GM19238 (cell line): ENCODE measurements around the gene SLAMF9.
"Not testable (repeated sequence)": the region's sequence is repeated elsewhere in the genome, so short reads cannot be mapped to it uniquely, and the experiment has no call there.

ENCODE experiments used
- DNase-seq: peaks from one replicate; pipeline ENCODE4 v3.0.0; 2011; ENCODE audit warnings: low spot score; ENCODE audit not compliant: insufficient read length

Gene SLAMF9

GRCh38 chr1:159921700-159922504 lies 32.1 kb downstream of the SLAMF9 start:
- no peak for DNase-seq

DNA sequence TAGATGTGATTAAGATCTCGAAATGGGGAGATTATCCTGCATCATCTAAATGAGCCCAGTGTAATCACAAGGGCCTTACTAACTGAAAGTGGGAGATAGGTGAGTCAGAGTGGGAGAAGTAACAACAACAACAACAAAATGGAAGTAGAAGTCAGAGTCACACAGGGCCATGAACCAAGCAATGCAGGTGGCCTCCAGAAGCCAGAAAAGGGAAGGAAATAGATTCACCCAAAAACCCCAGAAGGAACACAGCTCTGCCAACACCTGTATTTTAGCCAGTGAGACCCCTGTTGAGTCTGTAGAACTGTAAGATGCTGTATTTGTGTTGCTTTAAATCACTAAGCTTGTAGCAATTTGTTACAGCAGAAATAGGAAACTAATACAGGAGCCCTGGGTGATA lies 32.8 kb downstream of the SLAMF9 start:
- DNase-seq: peak; percentile 47

DNA sequence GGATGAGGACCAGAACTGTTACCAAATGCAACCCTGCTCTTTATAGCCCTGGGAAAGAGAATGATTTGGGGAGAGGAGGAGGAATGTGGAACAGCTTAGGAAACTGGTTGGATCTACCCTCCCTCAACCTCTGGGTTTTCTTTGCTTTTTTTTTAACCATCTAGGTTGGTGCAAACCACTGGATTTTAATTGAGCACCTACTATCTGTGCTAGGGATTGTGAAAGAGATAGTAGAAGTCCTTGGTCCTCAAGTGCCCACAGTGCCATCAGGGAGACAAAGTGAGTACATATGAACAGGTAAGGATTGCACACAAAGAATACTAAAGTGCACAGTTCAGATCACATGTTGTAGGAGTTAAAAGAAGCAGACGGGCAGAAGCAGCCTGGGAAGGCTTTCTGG lies 33.4 kb downstream of the SLAMF9 start:
- DNase-seq: no peak

GRCh38 chr1:159920202-159920601 lies 33.8 kb downstream of the SLAMF9 start:
- DNase-seq: no peak

- DNase-seq: no peak
Measured at GRCh38 chr1:159919236-159919865, 34.7 kb downstream of the SLAMF9 start.

DNA sequence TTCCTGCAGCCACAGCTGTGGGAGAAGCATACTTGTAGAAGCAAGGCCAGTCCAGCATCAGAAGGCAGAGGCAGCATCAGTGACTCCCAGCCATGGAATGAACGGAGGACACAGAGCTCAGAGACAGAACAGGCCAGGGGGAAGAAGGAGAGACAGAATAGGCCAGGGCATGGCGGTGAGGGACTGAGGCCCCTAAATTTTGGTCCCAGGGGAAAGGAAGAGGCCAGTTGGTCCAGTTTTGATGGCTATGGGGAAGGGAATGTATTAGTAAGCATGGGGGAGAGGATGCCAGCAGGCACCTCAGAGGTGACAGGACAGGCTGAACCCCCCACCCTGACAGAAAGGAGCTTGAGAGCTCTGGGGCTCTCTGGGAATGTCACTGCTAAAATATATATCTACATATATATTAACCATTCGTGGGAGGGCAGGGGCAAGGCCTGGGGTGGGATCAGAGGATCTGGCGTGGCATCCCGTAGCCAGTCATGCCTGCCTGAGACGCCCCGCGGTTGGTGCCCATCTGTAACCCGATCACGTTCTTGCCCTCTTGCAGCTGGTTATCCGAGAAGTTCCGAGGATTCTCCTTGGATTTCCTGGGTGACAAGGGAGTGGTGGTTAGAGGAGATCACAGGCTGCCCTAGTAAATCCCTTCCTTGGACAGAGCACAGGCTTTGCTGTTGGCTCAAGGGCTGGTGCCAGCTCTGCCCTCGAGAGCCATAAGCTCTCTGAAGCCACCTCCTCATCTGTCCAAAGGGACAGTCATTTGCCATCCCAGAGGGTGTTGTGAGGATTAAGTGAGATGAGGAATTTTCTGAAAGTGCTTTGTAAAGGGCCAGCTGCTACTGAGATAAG lies 35.5 kb downstream of the SLAMF9 start:
- no peak for DNase-seq

DNA sequence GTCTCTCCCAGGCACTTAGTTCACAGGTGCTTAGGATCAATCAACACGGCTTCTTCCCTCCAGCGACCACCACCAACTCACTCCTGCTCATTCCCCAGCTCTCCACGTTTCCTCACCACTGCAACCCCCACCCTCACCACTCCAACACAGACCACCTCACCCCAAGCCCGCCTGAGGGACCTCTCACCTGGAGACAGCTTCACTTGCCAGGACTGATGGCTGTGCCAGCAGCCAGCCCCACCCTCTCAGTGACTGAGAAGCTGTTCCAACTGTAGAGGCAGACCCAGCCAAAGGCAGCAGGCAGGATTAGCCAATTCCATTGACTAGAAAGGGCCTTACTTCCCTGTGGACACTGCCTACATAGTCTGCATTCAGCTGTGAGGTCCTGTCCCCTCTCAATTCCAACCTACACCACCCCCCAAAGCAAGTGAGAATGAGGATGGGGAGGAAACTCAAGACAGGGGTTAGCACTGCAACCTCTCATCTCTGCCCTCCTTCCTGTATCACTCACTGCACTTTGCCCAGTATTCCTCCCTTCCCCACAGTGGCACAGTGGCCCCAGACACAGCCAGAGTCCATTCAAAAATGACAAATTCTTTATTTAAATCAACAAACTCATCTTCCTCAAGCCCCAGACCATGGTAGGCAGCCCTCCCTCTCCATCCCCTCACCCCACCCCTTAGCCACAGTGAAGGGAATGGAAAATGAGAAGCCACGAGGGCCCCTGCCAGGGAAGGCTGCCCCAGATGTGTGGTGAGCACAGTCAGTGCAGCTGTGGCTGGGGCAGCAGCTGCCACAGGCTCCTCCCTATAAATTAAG lies 36.3 kb downstream of the SLAMF9 start:
- no peak for DNase-seq

GRCh38 chr1:159916242-159917051 lies 37.6 kb downstream of the SLAMF9 start:
- no peak for DNase-seq

GRCh38 chr1:159915571-159916241 lies 38.3 kb downstream of the SLAMF9 start:
- no peak for DNase-seq

GRCh38 chr1:159914252-159915018 lies 39.6 kb downstream of the SLAMF9 start:
- DNase-seq: no peak

GRCh38 chr1:159913451-159914192 lies 40.4 kb downstream of the SLAMF9 start:
- no peak for DNase-seq

- DNase-seq: no peak
Measured at GRCh38 chr1:159911326-159912070, 42.5 kb downstream of the SLAMF9 start.

GRCh38 chr1:159908031-159908940 lies 45.8 kb downstream of the SLAMF9 start:
- no peak for DNase-seq

- no peak for DNase-seq
Measured at GRCh38 chr1:159906960-159907359, 47.1 kb downstream of the SLAMF9 start.

DNA sequence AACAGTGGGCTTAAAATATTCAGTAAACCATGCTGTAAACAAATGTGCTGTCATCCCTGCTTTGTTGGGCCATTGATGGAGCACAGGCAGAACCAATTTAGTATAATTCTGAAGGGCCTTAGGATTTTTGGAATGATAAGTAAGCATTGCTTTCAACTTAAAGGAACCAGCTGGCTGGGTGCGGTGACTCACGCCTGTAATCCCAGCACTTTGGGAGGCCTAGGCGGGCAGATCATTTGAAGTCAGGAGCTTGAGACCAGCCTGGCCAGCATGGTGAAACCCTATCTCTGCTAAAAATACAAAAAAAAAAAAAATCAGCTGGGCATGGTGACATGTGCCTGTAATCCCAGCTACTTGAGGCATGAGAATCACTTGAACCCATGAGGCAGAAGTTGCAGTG lies 50.0 kb downstream of the SLAMF9 start:
- DNase-seq: not testable (repeated sequence)

DNA sequence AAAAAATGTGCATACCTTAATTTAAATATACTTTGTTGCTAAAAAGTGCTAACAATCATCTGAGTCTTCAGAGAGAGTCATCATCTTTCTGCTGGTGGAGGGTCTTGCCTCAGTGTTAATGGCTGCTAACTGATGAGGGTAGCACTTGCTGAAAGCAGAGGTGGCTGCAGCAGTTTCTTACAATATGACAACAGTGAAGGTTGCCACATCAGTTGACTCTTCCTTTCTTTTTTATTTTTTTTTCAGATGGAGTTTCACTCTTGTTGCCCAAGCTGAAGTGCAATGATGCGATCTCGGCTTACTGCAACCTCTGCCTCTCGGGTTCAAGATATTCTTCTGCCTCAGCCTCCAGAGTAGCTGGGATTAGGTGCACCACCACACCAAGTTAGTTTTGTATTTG lies 51.5 kb downstream of the SLAMF9 start:
- no peak for DNase-seq
